MV-4-11 (cell line): ENCODE results near the gene KANK3.

Experiments
- DNase-seq: peaks from one replicate; lab custom pipeline; 2025; lab: John Stamatoyannopoulos, UW

Gene KANK3

DNA sequence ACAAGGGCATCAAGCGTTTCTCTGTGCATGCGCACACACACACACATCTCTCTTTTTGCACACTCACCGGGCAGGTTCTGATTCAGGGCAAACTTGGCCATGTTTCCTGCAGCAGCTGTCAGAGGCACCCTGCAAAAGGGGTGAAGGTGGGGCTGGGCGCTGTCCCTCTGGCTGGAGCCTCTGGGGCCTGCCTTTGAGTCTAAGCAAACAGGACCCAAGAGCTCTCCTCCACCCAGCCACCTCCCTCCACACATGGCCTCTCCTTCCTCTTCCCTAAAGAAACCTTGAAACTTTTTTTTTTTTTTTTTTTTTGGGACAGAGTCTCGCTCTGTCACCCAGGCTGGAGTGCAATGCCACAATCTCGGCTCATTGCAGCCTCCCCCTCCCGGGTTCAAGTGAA lies 5.3 kb downstream of the KANK3 start:
- no peak for DNase-seq

DNA sequence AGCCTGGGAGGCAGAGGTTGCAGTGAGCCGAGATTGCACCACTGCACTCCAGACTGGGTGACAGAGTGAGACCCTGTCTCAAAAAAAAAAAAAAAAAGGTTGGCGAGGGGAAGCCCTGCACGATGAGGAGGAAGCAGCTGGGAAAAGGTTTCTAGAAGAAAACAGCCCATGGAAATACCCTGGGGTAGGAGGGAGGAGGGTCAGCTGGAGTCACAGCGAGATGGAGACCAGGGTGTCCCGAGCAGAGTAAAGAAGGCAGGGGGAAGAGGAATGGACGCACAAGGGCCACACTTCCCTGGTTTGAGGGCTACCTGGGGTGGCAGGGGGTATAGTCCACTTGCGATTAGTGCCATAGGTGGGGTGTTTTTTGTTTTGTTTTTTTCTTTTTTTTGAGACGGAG lies 6.4 kb downstream of the KANK3 start:
- DNase-seq = no peak

GRCh38 chr19:8336072-8336569 lies 6.9 kb downstream of the KANK3 start:
- peak; percentile 50 for DNase-seq

GRCh38 chr19:8335343-8336071 lies 7.6 kb downstream of the KANK3 start:
- DNase-seq = no peak

- DNase-seq = peak; percentile 65
These were observed 8.4 kb downstream of the KANK3 start for GRCh38 chr19:8334458-8335342.

DNA sequence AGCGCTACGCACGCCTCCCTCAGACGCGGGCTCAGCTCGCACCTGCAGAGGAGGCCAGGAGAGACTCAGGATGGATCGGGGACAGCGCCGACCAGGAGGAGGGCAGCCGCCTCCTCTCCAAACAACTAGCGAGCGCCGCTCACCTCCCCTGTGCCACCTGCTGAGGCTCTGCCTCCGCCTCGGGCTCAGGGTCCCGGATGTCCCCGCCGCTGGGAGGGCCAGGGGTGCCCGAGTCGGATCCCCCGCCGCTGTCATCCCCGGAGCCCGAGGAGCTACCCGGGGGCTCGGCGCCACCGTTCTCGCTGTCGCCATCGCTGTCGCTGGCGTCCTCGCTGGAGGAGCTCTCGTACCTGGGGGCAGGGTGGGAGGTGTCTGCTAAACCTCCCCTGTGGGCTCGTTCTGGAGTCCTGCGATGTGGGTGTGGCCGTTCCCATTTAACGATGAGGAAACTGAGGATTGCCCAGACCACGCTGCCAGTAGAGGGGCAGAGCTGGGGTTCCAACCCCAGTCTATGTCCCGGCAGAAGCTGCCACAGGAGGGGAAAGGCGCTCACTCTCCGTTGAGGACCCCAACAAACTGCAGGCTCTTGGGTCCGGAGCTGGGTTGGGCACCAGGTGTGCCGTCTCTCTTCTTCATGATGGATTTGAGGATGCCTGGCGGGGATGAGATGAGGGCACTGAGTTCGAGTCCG lies 9.2 kb downstream of the KANK3 start:
- DNase-seq = no peak

DNA sequence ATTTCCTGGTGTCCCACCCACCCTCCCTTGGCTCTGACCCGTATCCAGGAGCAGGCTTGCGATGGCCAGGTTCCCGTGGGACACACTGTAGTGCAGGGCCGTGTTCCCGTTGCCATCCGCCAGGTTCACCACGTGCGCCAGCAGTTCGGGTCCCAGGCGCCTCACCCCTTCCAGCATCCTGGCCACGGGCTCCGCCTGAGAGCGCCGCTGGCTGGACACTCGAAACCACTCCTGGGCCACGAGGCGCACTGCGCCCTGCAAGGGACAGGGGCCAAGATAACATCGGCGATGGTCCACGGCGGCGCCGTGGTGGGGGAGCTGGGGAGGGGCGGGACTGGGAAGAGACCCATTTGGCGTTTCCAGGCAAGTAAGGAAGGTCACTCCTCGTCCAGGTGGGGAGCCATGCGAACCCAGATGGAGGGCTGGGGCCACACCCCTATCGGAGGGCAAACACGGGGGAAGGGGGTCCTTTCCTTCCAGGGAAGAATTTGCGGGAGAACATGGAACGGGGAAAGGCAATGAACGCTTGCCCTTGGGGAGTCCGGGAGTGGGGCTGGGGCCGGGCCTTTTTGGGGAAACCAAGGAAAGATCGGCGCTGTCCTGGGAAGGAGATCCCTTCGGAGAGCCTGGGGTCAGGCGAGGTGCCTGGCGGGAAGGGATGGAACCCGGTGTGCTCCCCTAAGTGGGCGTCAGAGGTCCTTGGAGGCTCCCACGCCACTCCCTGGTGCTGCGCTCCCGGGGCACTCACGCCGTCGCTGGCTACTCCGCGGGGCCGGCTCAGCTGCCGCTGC lies 9.9 kb downstream of the KANK3 start:
- no peak for DNase-seq

- DNase-seq = no peak
These were observed 11.7 kb downstream of the KANK3 start for GRCh38 chr19:8331263-8331845.

GRCh38 chr19:8329996-8330395 lies 13.1 kb downstream of the KANK3 start:
- DNase-seq = no peak

DNA sequence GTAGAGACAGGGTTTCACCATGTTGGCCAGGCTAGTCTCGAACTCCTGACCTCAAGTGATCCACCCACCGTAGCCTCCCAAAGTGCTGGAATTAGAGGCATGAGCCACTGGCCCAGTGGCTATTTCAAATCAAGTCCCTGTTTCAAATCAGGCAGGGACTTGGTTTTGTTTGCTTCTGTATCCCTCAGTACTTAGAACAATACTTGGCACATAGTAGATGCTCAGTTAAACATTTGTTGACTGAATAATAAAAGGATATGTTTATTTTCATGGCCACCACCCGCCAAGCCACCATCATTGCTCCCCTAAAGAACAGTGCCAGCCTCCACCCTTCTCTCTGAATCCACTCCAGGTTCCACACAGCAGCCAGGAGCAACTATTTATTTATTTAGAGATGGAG lies 17.6 kb downstream of the KANK3 start:
- no peak for DNase-seq

- peak; percentile 38 for DNase-seq
These were observed 18.6 kb downstream of the KANK3 start for GRCh38 chr19:8324186-8325050.

GRCh38 chr19:8323781-8324185 lies 19.3 kb downstream of the KANK3 start:
- DNase-seq = no peak

DNA sequence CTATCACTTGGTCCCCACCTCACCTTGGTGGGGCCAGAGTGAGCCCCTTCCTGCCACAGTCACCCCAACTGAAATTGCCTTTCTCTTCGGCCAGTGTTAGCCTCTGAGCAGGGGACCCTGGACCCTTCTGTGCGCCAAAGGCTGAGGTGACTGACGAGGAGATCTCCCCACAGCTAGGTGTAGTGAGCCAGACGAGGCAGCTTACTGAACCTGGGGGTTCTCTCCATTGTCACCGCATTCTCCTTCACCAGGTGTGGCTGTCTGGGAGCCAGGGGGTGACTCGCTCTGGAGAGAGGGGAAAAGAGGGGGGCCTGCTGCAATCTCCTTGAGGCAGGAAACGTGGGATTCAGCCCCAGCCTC lies 20.4 kb downstream of the KANK3 start:
- no peak for DNase-seq

DNA sequence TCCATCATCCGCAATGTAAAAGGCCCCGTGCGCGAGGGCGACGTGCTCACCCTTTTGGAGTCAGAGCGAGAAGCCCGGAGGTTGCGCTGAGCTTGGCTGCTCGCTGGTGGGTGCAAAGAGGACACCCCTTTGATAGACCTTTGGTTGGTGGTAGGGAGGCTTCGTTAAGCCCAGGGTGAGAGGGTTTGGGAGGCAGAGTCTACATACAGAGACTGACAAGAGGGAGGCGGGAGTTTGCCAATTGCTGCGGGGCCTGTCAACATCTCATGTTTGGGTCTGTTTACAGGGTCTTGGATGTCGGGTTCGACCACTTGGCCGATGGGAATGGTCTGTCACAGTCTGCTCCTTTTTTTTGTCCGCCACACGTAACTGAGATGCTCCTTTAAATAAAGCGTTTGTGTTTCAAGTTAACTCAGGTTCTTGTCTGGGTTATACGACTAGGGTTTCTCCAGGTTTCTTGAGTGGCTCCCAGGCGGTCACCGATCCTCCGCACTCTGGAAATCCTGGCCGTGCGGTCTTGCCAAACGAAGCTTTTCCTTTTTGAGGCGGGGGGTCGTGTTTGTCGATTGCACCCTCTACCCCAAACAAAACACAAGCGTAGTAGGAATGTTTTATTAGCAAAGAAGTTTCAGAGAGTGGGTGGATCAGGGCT lies 20.9 kb downstream of the KANK3 start:
- DNase-seq = no peak

GRCh38 chr19:8321067-8321985 lies 21.7 kb downstream of the KANK3 start, which contains the start of the genes NDUFA7 and RPS28:
NDUFA7 (minus strand) TSS chr19:8321375; CDS start chr19:8321358, 17 bp downstream.
RPS28 (plus strand) TSS chr19:8321496; CDS start chr19:8321531, 35 bp downstream.
- peak; percentile 96 for DNase-seq

DNA sequence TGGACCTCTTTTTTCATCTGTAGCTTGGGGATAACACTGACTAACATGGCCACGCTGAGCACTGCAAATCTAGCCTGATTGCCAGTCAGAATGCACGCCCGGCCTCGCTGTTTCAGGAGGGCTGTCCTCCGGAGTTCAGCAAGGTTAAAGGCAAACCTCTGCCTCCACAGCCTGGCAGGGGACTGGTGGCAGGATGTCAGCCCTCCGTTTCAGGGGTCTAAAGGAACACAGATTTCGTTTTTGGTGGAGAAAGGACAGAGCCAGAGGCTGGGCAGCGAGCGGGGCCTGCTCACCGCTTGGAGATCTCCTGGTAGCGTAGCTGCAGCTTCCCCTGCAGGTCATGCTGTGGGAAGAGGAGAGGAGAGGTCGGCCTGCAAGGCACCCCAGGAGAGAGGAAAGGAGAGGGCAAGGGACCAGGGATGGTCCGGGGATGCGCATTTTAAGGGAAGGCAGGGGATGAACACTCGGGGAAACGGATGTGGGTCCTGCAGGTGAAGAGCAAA lies 22.4 kb downstream of the KANK3 start:
- DNase-seq = no peak

DNA sequence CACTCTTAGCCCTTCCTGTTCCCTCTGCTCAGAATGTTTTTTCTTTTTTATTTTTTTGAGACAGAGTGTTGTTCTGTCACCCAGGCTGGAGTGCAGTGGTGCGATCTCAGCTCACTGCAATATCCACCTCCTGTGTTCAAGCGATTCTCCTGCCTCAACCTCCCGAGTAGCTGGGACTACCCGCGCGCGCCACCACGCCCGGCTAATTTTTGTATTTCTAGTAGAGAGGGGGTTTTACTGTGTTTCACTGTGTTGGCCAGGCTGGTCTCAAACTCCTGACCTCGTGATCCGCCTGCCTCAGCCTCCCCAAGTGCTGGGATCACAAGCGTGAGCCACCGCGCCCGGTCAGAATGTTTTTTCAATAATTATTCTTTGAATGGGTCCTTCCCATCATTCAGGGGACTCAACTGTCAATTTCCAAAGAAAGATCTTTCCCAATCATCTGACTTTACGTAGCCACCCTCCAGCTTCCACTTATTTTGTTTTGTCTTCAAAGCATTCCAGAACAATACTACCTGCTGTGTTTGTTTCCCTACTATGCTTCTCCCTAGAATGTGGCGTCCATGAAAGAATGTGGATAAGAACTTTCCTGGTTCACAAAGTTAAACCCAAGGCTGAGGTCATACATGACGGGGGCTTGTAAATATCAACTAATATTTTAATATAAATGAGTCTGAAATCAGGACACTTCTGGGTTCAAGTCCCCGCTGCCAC lies 23.1 kb downstream of the KANK3 start:
- DNase-seq = no peak

DNA sequence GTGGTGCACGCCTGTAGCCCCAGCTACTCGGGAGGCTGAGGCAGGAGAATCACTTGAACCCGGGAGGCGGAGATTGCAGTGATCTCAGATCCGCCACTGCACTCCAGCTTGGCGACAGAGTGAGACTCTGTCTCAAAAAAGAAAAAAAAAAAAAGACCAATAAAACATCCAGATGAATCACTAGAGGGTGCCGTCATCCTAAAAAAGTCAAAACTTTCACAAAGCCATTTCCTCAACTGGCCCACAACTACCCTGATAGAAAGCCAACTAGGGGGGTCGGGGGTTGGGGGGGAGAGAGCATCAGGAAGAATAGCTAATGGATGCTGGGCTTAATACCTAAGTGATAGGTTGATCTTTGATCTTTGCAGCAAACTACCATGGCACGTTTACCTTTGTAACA lies 24.2 kb downstream of the KANK3 start:
- DNase-seq = peak; percentile 59
